ENCODE measurements around the gene C1orf53. TPM values are rescaled to one million over a fixed set of nuclear protein-coding genes. Genes with fewer than 3 reads are reported as not detected.

Gene C1orf53
- total and polyA plus RNA-seq, 2 of the 13 experiments (the other 11 are each of a cell fraction or from before 2014, with no cell fraction given), result 5.8 to 10.1 TPM

GRCh38 chr1:197954718-197955418 lies 52.4 kb downstream of the C1orf53 start:
- FAIRE-seq (peak; percentile 66), ATAC-seq (peak; percentile 95), DNase-seq (ENCODE audit: low spot score) (peak; percentile 49)
- Histone ChIP-seq H3K9ac (ENCODE audit: insufficient read depth, low read depth, low read length) (no peak overlapping the region), H3K36me3 (replicated peaks in 1 of 2; ENCODE audit: control insufficient read depth in 1 of 2, insufficient read depth in 2 of 2, low read length in 2 of 2) (no peaks in the 10 kb centered on the region), H3K4me3 (replicated peaks in 1 of 3; ENCODE audit: insufficient read depth in 1 of 3, low read depth in 2 of 3, low read length in 3 of 3) (no peak overlapping the region), H3K4me1 (ENCODE audit: insufficient read depth, low read length) (peaks cover 22% of the 10 kb centered on the region), H3K9me3 (ENCODE audit: low read length) (no peaks in the 10 kb centered on the region), H3K79me2 (ENCODE audit: insufficient read depth, low read length) (no peaks in the 10 kb centered on the region), H3K27me3 (ENCODE audit: control insufficient read depth in 1 of 2, insufficient read depth in 2 of 2, low read length in 2 of 2) (no peaks in the 10 kb centered on the region), H3K27ac (ENCODE audit: extremely low read length, insufficient read depth, low read length) (no peak overlapping the region), H3K4me2 (ENCODE audit: low read depth, low read length) (peak overlapping the region; percentile 36), H4K20me1 (ENCODE audit: insufficient read depth, low read length) (no peaks in the 10 kb centered on the region), H2AFZ (ENCODE audit: low read length) (no peak overlapping the region)
- CTCF ChIA-PET (ENCODE audit: low intra/inter-chr PET ratio, low total read pairs), result no interaction called here
- WGBS (ENCODE audit: low lambda C conversion rate), result 0% methylated on average over 3 of the region's 4 CpGs
- intact Hi-C loops (cut with micrococcal nuclease; ENCODE audit: unreplicated experiment) (no loop called here), in situ Hi-C loops (cut with HindIII; ENCODE audit: extremely low pct_ligation_motif_present, low pct_unique_long_range_greater_than_20kb) (no loop called here)
- POLR2A ChIA-PET, result no interaction called here
- BruUV-seq (replicated peaks), result no TSS peak
- peak; percentile 43; the same call in 1 of the 2 replicates for TF ChIP-seq CEBPG (CRISPR knock-in tag; IDR thresholded peaks at IDR 0.05)
- no peak for TF ChIP-seq IRF1 (CRISPR knock-in tag; IDR thresholded peaks at IDR 0.05; ENCODE audit: low read depth)
- no peak for TF ChIP-seq CREBL2 (CRISPR knock-in tag; IDR thresholded peaks at IDR 0.05; ENCODE audit: borderline replicate concordance)
- TF ChIP-seq HMG20A (CRISPR knock-in tag; IDR thresholded peaks at IDR 0.05; ENCODE audit: borderline replicate concordance), result peak; percentile 51; the same call in 1 of the 2 replicates
- no peak for TF ChIP-seq MED8 (CRISPR knock-in tag; IDR thresholded peaks at IDR 0.05; ENCODE audit: insufficient replicate concordance)
- TF ChIP-seq ZNF382 (CRISPR knock-in tag; IDR thresholded peaks at IDR 0.05; ENCODE audit: borderline replicate concordance), result no peak
- TF ChIP-seq ATF7 (IDR thresholded peaks at IDR 0.05), result no peak
- no peak for TF ChIP-seq ATF7 (CRISPR knock-in tag; IDR thresholded peaks at IDR 0.05)
- no peak; the same call in 1 of the 2 replicates for TF ChIP-seq FOXJ3 (CRISPR knock-in tag; IDR thresholded peaks at IDR 0.05; ENCODE audit: borderline replicate concordance)
- peak; percentile 33; the same call in 1 of the 2 replicates for TF ChIP-seq ARID5B (CRISPR knock-in tag; IDR thresholded peaks at IDR 0.05)
- TF ChIP-seq BHLHE40 (IDR thresholded peaks at IDR 0.05; ENCODE audit: low read length), result peak; percentile 67
- peak in 1 of 2 experiments; percentile 35; a peak in 1 of 4 replicates for TF ChIP-seq EP300 (IDR thresholded peaks at IDR 0.05; ENCODE audit: low read depth in 2 of 2, low read length in 2 of 2)
- no peak for TF ChIP-seq EP300 (CRISPR knock-in tag; IDR thresholded peaks at IDR 0.05; ENCODE audit: borderline replicate concordance)
- peak; percentile 70; the same call in 1 of the 2 replicates for TF ChIP-seq CEBPB (IDR thresholded peaks at IDR 0.05; ENCODE audit: borderline replicate concordance, low read depth, low read length)
- no peak for TF ChIP-seq SOX6 (IDR thresholded peaks at IDR 0.05)
- TF ChIP-seq SOX6 (CRISPR knock-in tag; IDR thresholded peaks at IDR 0.05), result peak; percentile 56; the same call in 1 of the 2 replicates
- TF ChIP-seq ZNF747 (CRISPR knock-in tag; IDR thresholded peaks at IDR 0.05; ENCODE audit: borderline replicate concordance), result no peak
- TF ChIP-seq GATAD2A (CRISPR knock-in tag; IDR thresholded peaks at IDR 0.05), result peak; percentile 42; the same call in 1 of the 2 replicates
- TF ChIP-seq ZNF12 (CRISPR knock-in tag; IDR thresholded peaks at IDR 0.05), result peak; percentile 62; the same call in 1 of the 2 replicates
- no peak for TF ChIP-seq ZNF619 (CRISPR knock-in tag; IDR thresholded peaks at IDR 0.05)
- TF ChIP-seq BCL6 (CRISPR knock-in tag; IDR thresholded peaks at IDR 0.05), result 0 out of 2 replicates have a peak, but pooled peaks have one; percentile 26
- TF ChIP-seq ZNF3 (CRISPR knock-in tag; IDR thresholded peaks at IDR 0.05), result peak; percentile 79; the same call in 1 of the 2 replicates
- TF ChIP-seq HOXA5 (CRISPR knock-in tag; IDR thresholded peaks at IDR 0.05), result no peak

Data from HepG2 (cell line).